GM18858 (cell line): ENCODE measurements around the gene PCSK1.
"Not testable (repeated sequence)": the region's sequence is repeated elsewhere in the genome, so short reads cannot be mapped to it uniquely, and the experiment has no call there.

Experiments used
- ATAC-seq: cut with Tn5 transposase; IDR thresholded peaks from one replicate; pipeline ENCODE4 v1.9.1; 2021; ENCODE audit not compliant: unreplicated experiment

Gene PCSK1

GRCh38 chr5:96374653-96375052, 58.4 kb downstream of the PCSK1 start:
- no peak for ATAC-seq

GRCh38 chr5:96373381-96373733, 59.7 kb downstream of the PCSK1 start:
- ATAC-seq, result no peak

DNA sequence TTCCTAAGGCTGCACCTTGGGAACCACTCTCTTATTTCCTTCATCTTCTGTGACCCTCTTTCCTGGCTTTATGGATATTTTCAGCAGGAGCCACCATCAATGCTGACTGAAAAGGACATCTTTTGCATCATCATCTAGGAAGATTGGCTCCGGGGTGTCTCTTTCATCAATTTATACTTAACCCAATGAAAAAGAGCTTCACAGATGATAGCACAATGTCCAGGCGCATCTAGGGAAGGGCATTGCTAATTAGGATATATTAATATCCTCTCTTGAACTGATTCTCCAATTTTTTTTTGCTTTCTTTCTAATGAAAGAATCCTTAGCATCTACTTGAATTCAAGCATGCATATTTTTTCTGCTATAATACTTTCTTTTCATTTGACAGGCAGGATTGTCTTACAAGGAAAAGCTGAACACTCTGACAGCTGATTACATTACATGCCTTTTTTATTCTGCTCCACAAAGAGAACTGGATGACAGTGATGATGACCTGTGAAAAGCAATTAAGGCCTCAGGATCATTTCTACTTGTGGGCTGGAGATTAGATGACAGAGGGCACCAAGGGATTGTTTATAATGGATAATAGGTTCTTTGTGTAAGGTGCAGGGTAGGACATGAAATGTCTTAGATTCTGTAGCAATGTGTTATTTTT, 60.2 kb downstream of the PCSK1 start:
- no peak for ATAC-seq

- no peak for ATAC-seq
Observed at GRCh38 chr5:96370976-96371375, 62.1 kb downstream of the PCSK1 start.

DNA sequence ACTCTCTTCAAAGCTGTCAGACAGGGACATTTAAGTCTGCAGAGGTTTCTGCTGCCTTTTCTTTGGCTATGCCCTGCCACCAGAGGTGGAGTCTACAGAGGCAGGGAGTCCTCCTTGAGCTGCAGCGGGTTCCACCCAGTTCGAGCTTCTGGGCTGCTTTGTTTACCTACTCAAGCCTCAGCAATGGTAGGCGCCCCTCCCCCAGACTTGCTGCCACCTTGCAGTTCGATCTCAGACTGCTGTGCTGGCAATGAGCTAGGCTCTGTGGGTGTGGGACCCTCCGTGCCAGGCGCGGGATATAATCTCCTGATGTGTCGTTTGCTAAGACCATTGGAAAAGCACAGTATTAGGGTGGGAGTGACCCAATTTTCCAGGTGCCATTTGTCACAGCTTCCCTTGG, 65.7 kb downstream of the PCSK1 start:
- ATAC-seq, result not testable (repeated sequence)

DNA sequence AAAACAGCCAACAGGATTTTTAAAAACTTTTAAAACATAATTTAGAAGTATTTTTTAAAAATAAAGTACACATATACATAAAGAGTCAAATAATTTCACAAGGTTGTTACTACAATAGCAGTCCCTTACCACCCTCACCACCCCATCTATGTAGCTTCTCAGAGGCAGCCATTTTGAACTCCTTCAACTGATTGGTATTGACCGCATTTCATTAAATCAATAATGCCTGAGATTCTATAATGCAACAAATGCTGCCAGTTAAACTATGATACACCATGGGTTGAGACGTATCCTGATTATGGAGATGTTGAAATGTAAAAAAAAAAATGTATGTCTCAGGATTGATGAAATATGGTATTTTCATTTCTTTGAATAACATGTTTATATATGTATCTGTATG, 78.8 kb downstream of the PCSK1 start:
- ATAC-seq, result no peak

DNA sequence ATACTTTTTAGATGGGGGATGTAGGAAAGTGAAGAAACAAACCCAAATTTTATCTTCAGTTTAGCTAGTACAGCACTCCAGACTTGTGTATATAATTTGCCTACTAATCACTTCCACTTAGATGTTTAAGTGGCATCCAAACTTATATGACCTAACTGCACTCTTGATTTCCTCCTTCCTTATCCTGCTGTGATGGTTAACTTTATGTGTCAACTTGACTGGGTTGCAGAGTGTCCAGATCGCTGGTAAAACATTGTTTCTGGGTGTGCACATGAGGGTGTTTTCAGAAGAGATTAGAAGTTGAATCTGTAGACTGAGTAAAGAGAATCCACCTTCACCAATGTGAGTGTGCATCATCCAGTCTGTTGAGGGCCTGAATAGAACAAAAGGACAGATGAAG, 79.8 kb downstream of the PCSK1 start:
- no peak for ATAC-seq

GRCh38 chr5:96350678-96351077, 82.4 kb downstream of the PCSK1 start:
- ATAC-seq, result no peak

GRCh38 chr5:96348536-96348935, 84.5 kb downstream of the PCSK1 start:
- ATAC-seq, result no peak

GRCh38 chr5:96347502-96348292, 85.4 kb downstream of the PCSK1 start:
- ATAC-seq, result no peak

- ATAC-seq, result peak; percentile 95
Observed at GRCh38 chr5:96344678-96345577, 88.1 kb downstream of the PCSK1 start.

GRCh38 chr5:96343094-96343493, 90.0 kb downstream of the PCSK1 start:
- no peak for ATAC-seq

GRCh38 chr5:96342581-96342980, 90.5 kb downstream of the PCSK1 start:
- ATAC-seq, result no peak
